Endometrial microvascular endothelial cells (primary cell): ENCODE measurements around the gene RAD51B. TPM values are rescaled to one million over a fixed set of nuclear protein-coding genes. Genes with fewer than 3 reads are reported as not detected.

Experiments
- in situ Hi-C: cut with HindIII; loops from 2 replicates; pipeline ENCODE4 v1.10.0; 2017; ENCODE audit warnings: low sequenced_read_pairs, low pct_unique_long_range_greater_than_20kb; ENCODE audit errors: inconsistent ontology term
- total RNA-seq: library from RNA; depleted of rRNA; stranded (reverse); fragments of >200 nt; gene quantifications from one replicate; pipeline ENCODE4 v1.2.3, GENCODE V29; 2015; ENCODE audit errors: inconsistent ontology term

Gene RAD51B
- total RNA-seq, 1 donor from 2014 or later, result 16.4 TPM

DNA sequence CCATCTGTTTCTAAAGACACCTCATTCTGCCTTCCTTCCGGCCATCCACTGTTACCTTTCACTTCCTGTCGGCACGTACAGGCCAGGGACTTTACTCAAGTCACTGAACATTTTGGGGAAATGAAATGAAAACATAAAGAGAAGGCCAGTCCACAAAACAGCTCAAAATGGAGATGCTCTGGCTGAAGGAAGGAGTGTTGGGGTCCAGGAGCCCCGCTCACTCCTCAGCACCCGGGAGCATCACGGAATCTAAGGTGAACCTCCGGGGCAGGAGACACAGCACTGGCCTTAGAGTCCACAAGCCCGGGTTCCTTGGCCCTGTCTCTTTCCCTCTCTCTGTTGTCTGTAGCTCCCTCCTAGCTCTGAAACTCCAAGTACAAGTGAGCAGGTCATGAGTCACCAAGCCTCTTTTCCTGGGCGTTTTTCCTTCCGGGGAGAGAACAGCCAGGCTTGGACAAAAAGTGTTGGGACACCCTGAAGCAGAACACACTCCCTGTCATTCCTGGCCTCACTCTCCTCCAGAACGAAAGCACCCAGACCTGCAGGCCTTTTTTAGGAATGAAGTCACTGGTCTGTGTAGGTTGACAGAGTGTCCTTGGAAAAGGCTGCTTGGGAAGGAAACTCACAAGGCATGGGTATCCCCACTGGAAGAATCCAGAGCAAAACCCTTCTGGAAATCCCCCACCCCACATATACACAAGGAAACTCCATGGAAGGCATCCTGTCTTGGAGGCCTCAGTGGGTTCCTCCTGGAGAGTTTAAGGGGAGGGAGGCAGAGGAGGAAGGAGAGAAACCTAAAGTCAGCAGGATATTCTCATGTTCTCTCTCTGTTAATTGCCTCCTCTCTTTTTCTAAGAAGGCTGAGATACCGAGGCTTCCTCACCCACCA is 728.0 kb downstream of the RAD51B start:
- in situ Hi-C loops, result no loop called here

DNA sequence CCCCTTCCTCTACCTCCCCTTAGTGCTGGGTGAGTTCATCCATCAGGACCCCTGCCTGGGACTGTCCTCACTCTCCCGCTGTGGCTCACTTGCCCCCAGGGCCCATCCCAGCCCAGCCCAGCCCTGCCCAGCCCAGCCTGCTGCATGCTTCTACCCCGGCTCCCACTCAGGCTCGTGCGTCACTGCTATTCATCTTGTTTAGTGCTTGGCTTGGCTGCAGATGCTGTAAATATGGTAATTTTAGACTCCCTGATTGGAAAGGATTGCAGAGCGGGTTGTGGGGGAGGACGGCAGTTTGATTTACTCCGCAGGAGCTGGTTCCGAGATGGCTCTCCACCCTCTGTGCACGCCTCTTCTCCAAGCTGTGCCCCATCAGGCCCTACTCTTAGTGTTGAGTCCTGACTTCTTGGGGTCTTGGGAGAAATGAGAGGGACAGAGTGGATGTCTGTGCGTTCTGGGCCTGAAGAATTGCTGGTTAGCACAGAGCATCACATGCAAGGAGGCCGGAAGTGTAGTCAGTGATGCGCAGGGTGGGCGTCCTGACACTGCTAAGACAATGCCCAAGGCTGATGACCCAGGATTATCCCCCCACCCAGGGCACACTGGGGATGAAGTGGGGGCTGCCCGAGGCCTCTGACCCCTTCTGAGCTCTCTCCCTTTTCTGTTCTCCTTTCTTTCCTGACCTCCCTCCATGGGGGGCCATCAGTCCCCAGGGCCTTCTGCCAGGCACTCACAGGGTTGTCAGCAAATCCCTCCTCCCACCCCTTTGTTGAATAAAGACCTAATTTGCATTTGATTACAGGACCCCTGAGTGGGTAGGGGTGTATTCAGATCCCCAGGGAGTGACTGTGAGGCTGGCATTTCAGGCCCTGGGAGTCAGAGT is 728.9 kb downstream of the RAD51B start:
- in situ Hi-C loops, result no loop called here

- in situ Hi-C loops, result no loop called here
These were observed 730.7 kb downstream of the RAD51B start for GRCh38 chr14:68550338-68550715.

- in situ Hi-C loops, result no loop called here
These were observed 731.6 kb downstream of the RAD51B start for GRCh38 chr14:68551045-68551683.

DNA sequence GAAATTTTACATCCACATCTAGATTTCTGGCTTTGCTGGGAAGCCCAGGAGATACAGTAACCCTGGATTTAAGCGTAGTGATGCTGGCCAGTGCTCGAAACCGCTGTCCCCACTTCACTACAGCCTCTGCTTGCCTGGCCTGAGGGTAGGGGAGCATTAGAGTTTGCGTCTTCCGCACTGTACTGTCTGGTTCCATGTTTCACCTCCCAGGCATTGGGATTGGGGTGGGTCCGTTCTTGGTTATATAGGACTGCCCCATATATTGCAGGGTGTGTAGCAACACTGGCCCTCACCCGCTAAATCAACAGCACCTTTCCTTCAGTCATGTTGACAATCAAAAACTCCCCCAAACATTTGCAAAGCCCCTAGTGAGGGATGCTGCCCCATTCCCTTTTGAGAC is 732.5 kb downstream of the RAD51B start:
- in situ Hi-C loops, result no loop called here

- in situ Hi-C loops, result no loop called here
These were observed 733.0 kb downstream of the RAD51B start for GRCh38 chr14:68552602-68553001.

DNA sequence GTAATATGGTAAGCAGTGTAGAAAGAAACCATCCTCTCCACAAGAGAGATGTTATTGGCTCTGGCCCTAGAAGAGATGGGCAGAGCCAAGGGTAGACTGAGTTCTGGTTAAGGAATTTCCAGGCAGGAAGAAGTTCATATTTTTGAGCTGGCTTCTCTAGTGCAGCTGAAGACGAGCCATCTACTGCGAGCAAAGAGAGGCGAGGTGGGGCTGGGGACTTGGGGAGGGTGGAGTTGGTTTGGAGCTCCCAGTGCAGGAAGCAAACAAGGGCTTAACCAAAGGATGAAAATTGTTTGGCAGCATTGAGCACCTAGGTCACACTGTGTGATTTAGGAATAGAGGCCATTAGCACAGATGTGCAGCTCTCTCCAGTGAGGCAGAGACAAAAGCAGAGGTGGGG is 733.7 kb downstream of the RAD51B start:
- in situ Hi-C loops, result no loop called here

GRCh38 chr14:68554231-68554630 is 734.7 kb downstream of the RAD51B start:
- in situ Hi-C loops, result no loop called here

GRCh38 chr14:68556253-68556652 is 736.7 kb downstream of the RAD51B start:
- in situ Hi-C loops, result no loop called here

GRCh38 chr14:68557648-68558047 is 738.1 kb downstream of the RAD51B start:
- in situ Hi-C loops, result no loop called here

DNA sequence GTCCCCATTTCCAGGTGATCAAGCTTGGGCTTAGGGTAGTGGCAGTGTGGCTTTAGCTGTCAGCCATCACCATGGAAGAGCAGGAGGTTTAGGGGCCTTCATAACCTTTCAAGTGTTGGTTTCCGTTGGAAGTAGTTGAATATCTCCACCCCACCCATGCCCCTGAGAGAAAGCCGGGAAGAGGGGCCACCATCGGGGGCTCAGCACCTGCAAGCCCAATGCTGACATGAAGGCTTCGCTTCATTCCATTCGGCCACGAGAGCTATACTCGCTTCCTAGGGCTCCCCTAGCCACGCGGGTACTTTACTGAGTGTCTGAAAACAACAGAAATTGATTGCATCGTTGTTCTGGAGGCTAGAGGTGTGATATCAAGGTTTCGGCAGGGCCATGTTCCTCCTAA is 738.5 kb downstream of the RAD51B start:
- in situ Hi-C loops, result no loop called here

DNA sequence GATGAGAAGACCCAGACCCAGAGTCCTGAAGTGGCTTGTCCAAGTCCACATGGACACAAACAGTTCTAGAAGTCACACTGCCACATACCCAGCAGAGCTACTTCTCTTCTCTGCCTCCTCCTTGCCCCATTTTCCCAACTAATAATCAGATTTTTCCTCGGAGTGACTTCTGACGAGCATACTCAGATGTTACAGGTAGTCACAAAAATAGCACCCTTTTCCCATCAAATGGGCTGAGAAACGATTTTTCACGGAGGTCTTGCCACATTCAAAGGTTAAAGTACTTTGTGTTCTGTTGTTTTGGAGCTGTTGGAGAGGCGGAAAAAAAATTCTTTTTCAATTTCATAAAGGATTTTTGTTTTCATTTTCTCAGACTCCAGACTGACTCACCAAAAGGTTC is 740.4 kb downstream of the RAD51B start:
- in situ Hi-C loops, result no loop called here

- in situ Hi-C loops, result no loop called here
These were observed 742.0 kb downstream of the RAD51B start for GRCh38 chr14:68561531-68562007.

GRCh38 chr14:68562911-68563250 is 743.3 kb downstream of the RAD51B start:
- in situ Hi-C loops, result no loop called here

- in situ Hi-C loops, result no loop called here
These were observed 743.9 kb downstream of the RAD51B start for GRCh38 chr14:68563251-68564131.

DNA sequence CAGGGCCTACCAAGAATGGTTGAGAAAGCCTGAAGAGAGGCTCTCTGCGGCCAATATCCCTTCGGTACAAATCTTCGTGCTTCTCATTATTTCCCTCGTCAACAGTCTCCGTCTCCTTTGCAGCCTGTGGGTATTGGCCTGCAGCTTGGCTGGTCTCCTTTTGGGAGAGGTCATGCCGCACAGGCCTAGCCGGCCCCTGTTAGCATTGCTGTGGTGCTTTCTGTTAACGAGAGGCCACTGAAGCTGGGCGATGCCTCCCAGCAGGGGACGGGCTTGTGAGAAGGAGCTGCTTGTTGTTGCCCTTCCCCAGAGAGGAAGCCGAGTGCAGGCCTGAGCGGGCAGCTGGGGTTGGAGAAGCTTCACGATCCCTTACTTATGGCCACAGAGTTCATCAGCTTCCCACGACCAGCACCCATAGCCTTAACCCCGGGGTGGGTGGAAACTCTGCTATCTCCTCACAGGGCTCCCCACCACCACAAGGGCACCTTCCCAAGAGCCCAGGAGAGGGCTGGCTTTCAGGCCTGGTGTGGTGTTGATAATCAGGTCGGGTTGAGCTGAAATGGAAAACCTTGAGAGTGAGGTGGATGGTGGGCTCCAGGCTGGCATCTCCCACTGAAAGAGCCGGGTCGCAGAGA is 744.7 kb downstream of the RAD51B start:
- in situ Hi-C loops, result no loop called here

DNA sequence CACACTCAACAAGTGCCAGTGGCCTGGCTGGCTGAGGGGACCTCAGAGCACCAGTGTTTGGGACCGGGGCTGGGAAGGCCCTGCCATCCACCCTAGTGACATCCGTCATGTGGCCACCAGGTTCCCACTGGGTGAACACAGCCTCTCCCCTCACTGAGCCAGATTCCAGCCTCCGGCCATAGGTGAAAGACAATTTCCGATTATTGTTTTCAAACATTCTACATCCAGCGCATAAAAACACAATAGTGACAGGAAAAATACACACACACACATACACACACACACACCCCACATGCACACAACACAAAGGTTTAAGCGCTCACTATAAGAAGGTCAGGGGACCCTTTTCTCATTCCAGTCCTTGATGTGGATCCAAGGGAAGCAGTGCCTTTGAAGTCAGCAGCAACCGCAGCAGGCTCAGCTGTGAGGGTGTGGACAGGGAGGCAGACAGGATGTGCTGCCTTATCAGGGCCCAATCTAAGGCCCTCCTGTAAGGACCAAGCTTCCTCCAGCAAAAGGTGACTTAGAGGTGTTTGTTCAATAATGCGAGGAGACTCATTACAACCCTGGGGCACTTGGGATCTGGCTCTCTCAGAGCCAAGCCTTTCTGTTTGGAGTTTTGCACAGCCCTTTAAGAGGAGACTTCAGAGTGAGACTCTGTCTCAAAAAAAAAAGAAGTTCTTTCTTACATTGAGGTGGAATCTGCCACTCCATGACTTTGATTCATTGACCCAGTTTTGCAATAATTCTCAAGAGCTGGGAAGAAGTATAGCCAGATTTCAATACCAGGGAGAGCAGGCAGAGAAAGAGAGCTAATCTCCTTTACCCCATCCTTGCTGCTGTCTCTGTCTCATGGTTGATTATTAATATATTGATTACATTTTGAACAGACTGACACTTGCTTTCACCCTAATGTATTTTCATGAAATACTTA is 745.5 kb downstream of the RAD51B start:
- in situ Hi-C loops, result no loop called here
